HepG2 (cell line): ENCODE data around the gene LRRC25. TPM values are rescaled to one million over a fixed set of nuclear protein-coding genes. Genes with fewer than 3 reads are reported as not detected.

Source experiments
- ATAC-seq: fragments of 200-7000 bp; cut with Tn5 transposase; 3 replicates; pipeline ENCODE4 v1.9.1; 2020; ENCODE audit warnings: mild to moderate bottlenecking, moderate library complexity
- BruUV-seq: library from RNA; stranded (reverse); fragments of 400-500 nt; replicated peaks from 2 replicates; lab custom pipeline; 2021; lab: Mats Ljungman, UMichigan
- CTCF ChIA-PET: fragments of 300-600 bp; formaldehyde crosslinking; extraction: SDS; loops from one replicate; lab custom pipeline; 2021; ENCODE audit warnings: low total read pairs, inconsistent platforms, low intra/inter-chr PET ratio; lab: Yijun Ruan, JAX
- POLR2A ChIA-PET: fragments of 350-600 bp; sonication (Branson Sonifier 250); formaldehyde crosslinking; loops from one replicate; lab custom pipeline; 2020; ENCODE audit warnings: antibody characterized with exemption, inconsistent platforms; lab: Yijun Ruan, JAX
- DNase-seq: peaks from one replicate; pipeline ENCODE4 v3.0.0-alpha.2; 2015; ENCODE audit warnings: low spot score
- FAIRE-seq: peaks from 3 replicates; lab custom pipeline; 2011; peaks lifted over from hg19 to GRCh38; lab: Jason Lieb, UNC
- H2AFZ ChIP-seq: one replicate; pipeline ENCODE4 v1.6.1; 2011; ENCODE audit warnings: low read length, inconsistent platforms
- H3K27ac ChIP-seq: fragments of 300-600 bp; 3 replicates; pipeline ENCODE4 v1.8.0; 2011; ENCODE audit warnings: mixed run types, mild to moderate bottlenecking, mixed read lengths, low read length, inconsistent platforms; ENCODE audit not compliant: insufficient read depth; ENCODE audit errors: extremely low read length
- H3K27me3 ChIP-seq, 2 experiments: fragments of 200-600 bp in 1 of 2; 2 replicates in 1 of 2; 3 replicates in 1 of 2; pipeline versions ENCODE4 v1.6.0 to v1.8.0; 2011; ENCODE audit warnings: low read length in 2 of 2, mild to moderate bottlenecking in 2 of 2, moderate library complexity in 2 of 2, inconsistent platforms in 1 of 2; ENCODE audit not compliant: insufficient read depth in 2 of 2, control insufficient read depth in 1 of 2
- H3K36me3 ChIP-seq, 2 experiments: fragments of 200-600 bp in 1 of 2; replicated peaks in 1 of 2; 2 replicates in 1 of 2; 3 replicates in 1 of 2; pipeline versions ENCODE4 v1.5.1 to v1.8.0; 2011; ENCODE audit warnings: low read length in 2 of 2, inconsistent platforms in 1 of 2; ENCODE audit not compliant: insufficient read depth in 2 of 2, control insufficient read depth in 1 of 2
- H3K4me1 ChIP-seq: 2 replicates; pipeline ENCODE4 v1.5.1; 2012; ENCODE audit warnings: low read length, inconsistent platforms; ENCODE audit not compliant: insufficient read depth
- H3K4me2 ChIP-seq: 2 replicates; pipeline ENCODE4 v1.6.0; 2011; ENCODE audit warnings: low read depth, low read length, inconsistent platforms
- H3K4me3 ChIP-seq, 3 experiments: fragments of 200-600 bp in 1 of 3; sonication (generic), shearing (Covaris generic) in 1 of 3; replicated peaks in 1 of 3; 2 replicates each; pipeline ENCODE4 v1.5.1; 2011 to 2016; ENCODE audit warnings: low read length in 3 of 3, inconsistent platforms in 2 of 3, low read depth in 2 of 3, mild to moderate bottlenecking in 2 of 3, control low read depth in 1 of 3, mixed read lengths in 1 of 3; ENCODE audit not compliant: insufficient read depth in 1 of 3
- H3K79me2 ChIP-seq: one replicate; pipeline ENCODE4 v1.6.1; 2011; ENCODE audit warnings: low read length, inconsistent platforms; ENCODE audit not compliant: insufficient read depth
- H3K9ac ChIP-seq: 2 replicates; pipeline ENCODE4 v1.6.0; 2011; ENCODE audit warnings: mild to moderate bottlenecking, low read depth, low read length, inconsistent platforms; ENCODE audit not compliant: insufficient read depth
- H3K9me3 ChIP-seq: 2 replicates; pipeline ENCODE4 v1.5.1; 2012; ENCODE audit warnings: mild to moderate bottlenecking, low read length
- H4K20me1 ChIP-seq: 2 replicates; pipeline ENCODE4 v1.6.0; 2011; ENCODE audit warnings: inconsistent platforms, mild to moderate bottlenecking, low read length, moderate library complexity; ENCODE audit not compliant: insufficient read depth
- ATF6 ChIP-seq: sonication (generic); formaldehyde crosslinking; conservative IDR thresholded peaks from 2 replicates; pipeline ENCODE4 v1.4.0; 2020; ENCODE audit warnings: missing genetic modification reagents
- BHLHE40 ChIP-seq: IDR thresholded peaks from 2 replicates; pipeline ENCODE4 v1.6.1; 2011; ENCODE audit warnings: low read length, improper control_type of control experiment
- FOXC1 ChIP-seq: sonication (generic); formaldehyde crosslinking; IDR thresholded peaks from 2 replicates; pipeline ENCODE4 v1.8.0; 2022; ENCODE audit warnings: mild to moderate bottlenecking, missing genetic modification reagents, borderline replicate concordance
- NFE2L1 ChIP-seq: sonication (generic); formaldehyde crosslinking; IDR thresholded peaks from 2 replicates; pipeline ENCODE4 v1.4.0; 2020; ENCODE audit warnings: missing genetic modification reagents, mild to moderate bottlenecking, borderline replicate concordance
- TBP ChIP-seq: sonication (generic); formaldehyde crosslinking; IDR thresholded peaks from 2 replicates; pipeline ENCODE4 v1.5.0; 2020; ENCODE audit warnings: missing genetic modification reagents
- ZHX2 ChIP-seq, 2 experiments: sonication (generic) in 1 of 2; formaldehyde crosslinking in 1 of 2; IDR thresholded peaks; 2 replicates each; pipeline versions ENCODE4 v1.6.1 to v1.9.0; 2014 to 2022; ENCODE audit warnings: antibody characterized with exemption in 1 of 2, borderline replicate concordance in 1 of 2, inconsistent platforms in 1 of 2, low read depth in 1 of 2, missing genetic modification reagents in 1 of 2
- ZNF687 ChIP-seq: sonication (generic); formaldehyde crosslinking; IDR thresholded peaks from 2 replicates; pipeline ENCODE4 v1.5.1; 2020; ENCODE audit warnings: mild to moderate bottlenecking, missing genetic modification reagents, moderate library complexity
- ZNF691 ChIP-seq: sonication (generic); formaldehyde crosslinking; IDR thresholded peaks from 2 replicates; pipeline ENCODE4 v1.4.0; 2020; ENCODE audit warnings: missing genetic modification reagents, low read depth, mild to moderate bottlenecking, borderline replicate concordance
- ZNF776 ChIP-seq: sonication (generic); formaldehyde crosslinking; IDR thresholded peaks from 2 replicates; pipeline ENCODE4 v1.4.0; 2020; ENCODE audit warnings: mild to moderate bottlenecking, missing genetic modification reagents
- WGBS: methylation state at CpG from one replicate; pipeline ENCODE4 v1.1.6; 2017; ENCODE audit warnings: low lambda C conversion rate; 5-methylcytosine and 5-hydroxymethylcytosine counted together
- in situ Hi-C: cut with HindIII; loops from 2 replicates; pipeline ENCODE4 v1.10.0; 2017; ENCODE audit warnings: low pct_unique_long_range_greater_than_20kb; ENCODE audit not compliant: extremely low pct_ligation_motif_present
- intact Hi-C: fragments of 100-400 bp; cut with micrococcal nuclease; formaldehyde crosslinking; loops from one replicate; pipeline ENCODE4 v1.10.0; 2022; ENCODE audit not compliant: unreplicated experiment
- polyA plus RNA-seq, 8 experiments: library from polyadenylated mRNA; depleted of rRNA in 3 of 8; stranded (reverse) in 7 of 8; unstranded in 1 of 8; fragments of >200 nt; fragmentation: Illumina TruSeq in 4 of 8; extraction: Trizol in 4 of 8; gene quantifications; 2 replicates each; pipeline versions ENCODE4 v1.2.1 to v1.2.3, GENCODE V29; 2011 to 2016; ENCODE audit warnings: low read depth in 4 of 8, missing spikeins in 1 of 8, mixed read lengths in 1 of 8; ENCODE audit not compliant: insufficient read depth in 1 of 8
- total RNA-seq, 5 experiments: library from RNA; depleted of rRNA; stranded (reverse); fragments of >200 nt; fragmentation: Illumina TruSeq; extraction: Trizol; gene quantifications; 2 replicates each; pipeline ENCODE4 v1.2.3, GENCODE V29; 2016; ENCODE audit warnings: low read depth in 1 of 5

LRRC25 gene
- total and polyA plus RNA-seq, 2 of the 13 experiments (the other 11 are each of a cell fraction or from before 2014, with no cell fraction given): 0.13 to 0.53 TPM

- TF ChIP-seq ZNF776 (no peak), FOXC1 (CRISPR knock-in tag) (no peak), ATF6 (CRISPR knock-in tag) (no peak), BHLHE40 (no peak), NFE2L1 (no peak), ZNF687 (CRISPR knock-in tag) (no peak)
- TF ChIP-seq, all 625 proteins: peak for 0
These were observed 3.6 kb downstream of the LRRC25 start (continued) for GRCh38 chr19:18393836-18394235.

- Histone ChIP-seq H3K9ac (no peak overlapping the region), H3K4me3 (no peak overlapping the region), H3K4me2 (no peak overlapping the region), H4K20me1 (peaks cover 25% of the 10 kb centered on the region), H3K4me1 (peaks cover 39% of the 10 kb centered on the region), H2AFZ (no peak overlapping the region), H3K36me3 (peaks cover 2 to 8% of the 10 kb centered on the region in 2 experiments; a peak in 3 of 5 replicates), H3K9me3 (no peaks in the 10 kb centered on the region), H3K27ac (no peak overlapping the region), H3K79me2 (no peaks in the 10 kb centered on the region), H3K27me3 (peaks cover 0 to 10% of the 10 kb centered on the region in 2 experiments; a peak in 3 of 5 replicates)
- ATAC-seq: no peak
- intact Hi-C loops: no loop called here
- WGBS: 85% methylated on average over 5 of the region's 5 CpGs
- POLR2A ChIA-PET: interaction anchor here (1.5 to 14.3 kb wide), 2 partner anchors 13 to 26 kb away, joined by 3 to 514 read pairs; no protein-coding TSS in a partner anchor
- in situ Hi-C loops: no loop called here
- DNase-seq: no peak
- CTCF ChIA-PET: no interaction called here
- no peak for FAIRE-seq
- no TSS peak for BruUV-seq
- no peak for TF ChIP-seq ZHX2 (IDR thresholded peaks at IDR 0.05; ENCODE audit: low read depth)
- no peak for TF ChIP-seq ZHX2 (CRISPR knock-in tag; IDR thresholded peaks at IDR 0.05; ENCODE audit: borderline replicate concordance)
- no peak for TF ChIP-seq ZNF691 (CRISPR knock-in tag)
- TF ChIP-seq TBP (CRISPR knock-in tag): no peak
These were observed 4.5 kb downstream of the LRRC25 start for GRCh38 chr19:18392926-18393325.
